HT-29 (cell line): Measurements from ENCODE around the gene MED14. TPM values are rescaled to one million over a fixed set of nuclear protein-coding genes. Genes with fewer than 3 reads are reported as not detected.
A peak's percentile ranks its signal among the peaks of the same experiment; 100 is the strongest.

Experiments
- DNase-seq: peaks from one replicate; pipeline ENCODE4 v3.0.0-alpha.2; 2015; ENCODE audit warnings: low spot score
- total RNA-seq: library from RNA; depleted of rRNA; stranded (reverse); fragments of >200 nt; shearing (Covaris generic); gene quantifications from 2 replicates; pipeline ENCODE4 v1.2.3, GENCODE V29; 2014

MED14 gene
- total RNA-seq, 1 experiment from 2014 or later: 12.8 TPM

GRCh38 chrX:40663880-40664630 lies 71.3 kb downstream of the MED14 start:
- DNase-seq: peak; percentile 3

- no peak for DNase-seq
Measured at GRCh38 chrX:40663078-40663740, 72.1 kb downstream of the MED14 start.

DNA sequence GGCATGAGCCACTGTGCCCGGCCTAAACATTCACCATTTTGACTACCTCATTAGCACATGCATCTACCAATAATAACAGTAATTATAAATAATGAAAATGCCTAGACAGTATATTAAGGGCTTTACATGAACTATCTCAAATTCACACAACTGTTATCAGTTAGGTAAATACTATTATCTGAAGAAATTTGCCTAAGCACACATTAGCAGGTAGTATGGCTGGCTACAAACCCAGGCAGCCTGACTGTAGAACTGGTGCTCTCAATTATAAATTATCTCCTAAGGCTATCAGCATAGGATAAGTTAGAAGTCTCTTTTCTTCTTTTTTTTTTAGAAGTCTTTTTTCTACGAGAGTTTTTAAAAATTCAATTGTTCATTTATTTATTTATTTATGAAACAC lies 73.9 kb downstream of the MED14 start:
- no peak for DNase-seq

GRCh38 chrX:40660381-40660780 lies 75.0 kb downstream of the MED14 start:
- DNase-seq: no peak

DNA sequence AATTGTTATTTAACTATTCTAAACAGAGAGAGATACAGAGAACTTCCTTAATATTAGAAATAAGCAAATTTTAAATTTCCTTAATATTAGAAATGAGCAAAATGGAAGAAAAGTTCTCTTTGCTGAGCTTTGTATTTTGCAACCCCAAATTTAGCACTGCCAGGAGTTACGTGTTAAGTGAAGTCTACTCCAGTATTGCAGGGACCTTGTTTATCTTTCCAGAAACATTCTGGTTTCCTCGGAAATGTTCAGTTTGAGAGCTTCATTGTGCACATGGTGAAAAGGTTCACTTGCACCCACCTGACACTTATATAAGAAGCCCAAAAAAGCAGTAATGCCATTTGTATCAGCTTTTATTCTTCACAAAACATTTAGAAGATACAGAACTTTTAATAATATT lies 81.8 kb downstream of the MED14 start:
- no peak for DNase-seq

DNA sequence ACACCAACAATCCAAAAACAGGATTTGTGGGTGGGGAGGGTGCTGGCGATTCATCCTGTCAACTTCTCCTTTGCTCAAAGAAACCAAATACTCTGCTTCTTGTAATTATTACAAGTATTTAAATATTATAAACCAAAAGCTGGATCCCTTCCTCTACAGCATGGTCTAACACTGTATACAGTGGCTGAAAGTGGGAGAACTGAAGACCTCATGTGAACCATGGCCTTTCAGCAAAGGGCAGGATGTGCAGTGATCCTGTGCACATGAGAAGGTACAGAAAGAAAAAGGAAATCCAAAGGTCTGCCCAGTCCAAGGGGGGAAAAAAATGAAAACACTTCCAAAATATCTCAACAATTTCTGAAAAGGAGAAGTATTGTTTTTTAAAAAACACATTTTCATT lies 82.7 kb downstream of the MED14 start:
- DNase-seq: no peak

- peak; percentile 77 for DNase-seq
Measured at GRCh38 chrX:40651620-40652223, 83.6 kb downstream of the MED14 start.

DNA sequence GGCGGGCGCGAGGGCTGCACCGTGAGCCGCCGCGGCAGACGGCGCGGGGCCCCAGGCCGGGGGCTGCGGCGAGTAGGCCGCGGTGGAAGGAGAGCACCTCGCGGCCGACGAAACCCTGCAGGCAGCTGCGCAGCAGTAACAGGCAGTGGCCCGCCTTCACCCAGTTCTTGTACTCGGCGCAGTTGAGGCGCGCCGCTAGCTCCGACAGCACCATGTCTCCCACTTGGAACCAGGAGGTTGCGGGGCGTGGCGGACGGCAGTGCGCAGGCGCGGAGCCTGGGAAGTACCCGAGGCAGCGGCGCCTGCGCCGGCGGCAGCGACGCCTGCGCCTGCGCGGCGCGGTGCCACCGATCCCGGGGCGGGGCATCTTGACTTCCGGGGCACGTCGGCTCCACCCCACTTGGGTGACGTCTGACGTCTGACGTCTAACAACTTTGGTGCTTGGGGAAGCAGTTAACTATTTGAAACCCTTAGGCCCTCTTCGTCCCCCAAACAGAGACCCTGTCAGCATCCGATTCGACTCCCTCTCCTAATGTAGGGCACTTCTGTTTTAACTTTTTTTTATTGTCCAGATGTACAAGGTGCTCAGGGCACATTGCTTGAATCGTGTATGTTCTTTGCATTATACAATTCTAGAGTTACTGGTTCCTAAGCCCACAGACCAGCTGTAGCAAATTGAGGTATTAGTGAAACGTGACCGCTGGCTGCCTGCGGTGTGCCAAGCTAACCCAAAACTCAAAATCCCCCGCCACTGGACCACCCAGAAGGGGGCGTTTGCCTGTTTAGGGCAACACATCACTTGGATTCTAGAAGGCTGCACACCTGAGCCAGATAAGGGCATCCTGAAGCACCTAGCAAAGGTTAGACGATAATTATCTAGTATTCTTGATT lies 87.8 kb downstream of the MED14 start, which contains the start of gene CXorf38:
Gene CXorf38, minus strand, starts transcription at position 255 of the 891 bp plus-strand sequence. Its CDS starts 41 bp downstream, at position 214.
- peak; percentile 89 for DNase-seq

GRCh38 chrX:40646489-40647306 lies 88.6 kb downstream of the MED14 start:
- DNase-seq: peak; percentile 36

DNA sequence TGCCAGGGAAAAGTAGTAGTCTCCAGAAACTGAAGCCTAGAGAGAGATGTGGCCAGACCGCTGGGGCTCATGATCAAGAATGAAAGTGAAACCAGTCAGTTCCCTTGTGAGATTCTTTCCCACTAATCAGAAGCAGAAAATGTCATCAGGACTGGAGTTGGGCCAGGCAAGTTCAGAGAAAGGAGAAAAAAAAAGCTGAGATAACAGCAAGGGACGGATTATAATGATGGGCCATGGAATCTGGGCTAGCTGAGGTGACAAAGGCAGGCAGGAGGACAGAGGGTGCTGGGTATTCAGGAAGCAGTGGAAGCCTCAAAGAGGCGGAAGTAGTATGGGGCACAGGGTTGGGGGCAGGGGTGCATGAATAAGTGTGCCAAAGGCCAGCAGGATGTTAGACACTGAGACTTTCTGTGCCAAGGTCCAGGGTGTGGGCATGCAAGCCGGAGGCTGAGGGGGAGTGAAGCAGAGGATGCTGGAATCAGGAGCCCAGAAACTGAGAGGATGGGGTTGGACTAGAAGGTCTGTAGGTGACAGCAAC lies 90.5 kb downstream of the MED14 start:
- peak; percentile 48 for DNase-seq

- no peak for DNase-seq
Measured at GRCh38 chrX:40644176-40644575, 91.2 kb downstream of the MED14 start.

GRCh38 chrX:40637687-40638086 lies 97.7 kb downstream of the MED14 start:
- DNase-seq: no peak

DNA sequence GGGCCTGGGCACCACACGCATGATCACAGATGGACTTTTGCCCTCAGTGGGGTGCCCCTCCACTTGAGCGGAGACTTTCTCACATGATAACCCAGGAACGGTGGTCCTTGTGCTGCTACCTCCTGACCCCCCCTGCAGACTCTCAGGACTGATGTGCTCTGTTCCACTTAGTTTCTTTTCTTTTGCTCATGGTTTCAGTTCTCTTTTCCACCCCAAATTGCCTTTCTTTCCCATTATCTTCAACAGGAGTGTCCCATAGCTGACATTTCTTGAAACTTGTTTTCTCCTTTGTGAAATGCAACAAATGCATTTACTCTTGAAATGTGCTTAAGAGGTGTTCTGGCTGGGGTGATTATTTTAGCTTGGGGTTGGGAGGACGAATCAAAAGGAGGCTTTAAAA lies 103.1 kb downstream of the MED14 start:
- no peak for DNase-seq

DNA sequence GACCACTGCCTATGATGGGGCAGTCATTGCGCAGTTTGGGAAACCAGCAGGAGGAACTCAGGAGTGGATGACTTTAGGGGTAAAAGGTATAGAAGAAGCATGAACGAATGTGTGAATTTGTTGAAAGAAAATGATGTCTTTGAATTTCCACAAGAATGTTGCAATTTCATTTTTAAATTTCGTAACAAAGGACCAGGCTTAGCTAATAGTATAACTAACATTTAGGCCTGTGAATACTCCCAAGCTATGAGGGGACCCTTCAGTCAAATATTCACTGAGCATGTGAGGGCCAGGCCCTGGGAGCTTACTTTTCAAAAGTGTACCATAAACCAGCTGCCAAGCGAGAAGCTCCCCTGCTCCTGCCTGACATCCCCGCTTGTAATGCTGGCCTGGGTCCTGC lies 106.8 kb downstream of the MED14 start:
- DNase-seq: no peak

GRCh38 chrX:40625294-40625693 lies 110.0 kb downstream of the MED14 start:
- no peak for DNase-seq

DNA sequence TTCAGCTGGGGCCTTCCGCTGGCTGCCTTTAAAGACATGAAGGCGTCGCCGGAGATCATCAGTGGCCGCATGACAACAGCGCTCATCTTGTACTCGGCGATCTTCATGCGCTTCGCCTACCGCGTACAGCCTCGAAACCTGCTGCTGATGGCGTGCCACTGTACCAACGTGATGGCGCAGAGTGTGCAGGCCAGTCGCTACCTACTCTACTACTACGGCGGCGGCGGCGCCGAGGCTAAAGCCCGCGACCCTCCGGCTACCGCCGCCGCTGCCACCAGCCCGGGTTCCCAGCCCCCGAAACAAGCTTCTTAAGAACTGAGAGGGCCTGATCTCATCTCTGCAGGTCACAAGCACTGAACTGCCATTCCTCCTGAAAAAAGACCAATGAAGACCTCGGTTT lies 111.7 kb downstream of the MED14 start:
- DNase-seq: no peak

DNA sequence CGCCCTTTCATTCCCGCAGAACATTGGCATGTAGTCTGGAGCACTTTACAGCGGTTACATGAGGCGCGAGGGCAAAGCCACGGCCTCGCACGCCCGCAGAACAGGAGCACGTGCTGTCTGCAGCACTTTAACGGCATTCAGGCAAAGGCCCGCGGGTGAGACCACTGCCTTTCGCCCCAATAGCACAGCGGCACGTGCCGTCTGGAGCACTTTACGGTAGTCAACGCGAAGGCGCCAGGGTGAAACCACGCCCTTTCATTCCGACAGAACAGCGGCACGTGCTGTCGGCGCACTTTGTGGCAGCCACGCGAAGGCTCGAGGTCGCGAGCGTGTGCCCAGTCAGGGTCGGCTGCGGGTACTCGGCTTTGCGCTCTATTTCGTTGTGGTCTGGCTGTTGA lies 112.2 kb downstream of the MED14 start, which contains the start of gene MPC1L:
Gene MPC1L, plus strand, starts transcription at position 290 of the 398 bp plus-strand sequence. CDS start 138 bp downstream, outside the sequence.
- DNase-seq: no peak

- no peak for DNase-seq
Measured at GRCh38 chrX:40622479-40623138, 112.7 kb downstream of the MED14 start.

DNA sequence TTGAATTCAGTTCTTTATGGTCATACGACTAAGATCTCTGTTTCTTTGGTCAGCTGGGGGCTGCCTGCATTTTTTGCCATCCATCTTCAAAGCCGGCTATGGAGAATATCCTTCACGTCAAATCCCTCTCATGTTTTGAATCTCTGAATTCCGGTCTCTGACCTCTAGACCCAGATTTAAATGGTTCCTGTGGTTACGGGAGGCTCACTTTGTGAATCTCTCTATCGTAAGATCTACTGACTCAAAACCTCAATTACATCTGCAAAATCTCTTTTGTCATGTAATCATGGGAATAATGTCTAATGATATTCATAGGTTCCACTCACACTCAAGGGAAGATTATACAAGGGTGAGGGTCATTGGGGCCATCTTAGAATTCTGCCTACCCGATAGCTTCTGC lies 117.8 kb downstream of the MED14 start:
- DNase-seq: no peak

DNA sequence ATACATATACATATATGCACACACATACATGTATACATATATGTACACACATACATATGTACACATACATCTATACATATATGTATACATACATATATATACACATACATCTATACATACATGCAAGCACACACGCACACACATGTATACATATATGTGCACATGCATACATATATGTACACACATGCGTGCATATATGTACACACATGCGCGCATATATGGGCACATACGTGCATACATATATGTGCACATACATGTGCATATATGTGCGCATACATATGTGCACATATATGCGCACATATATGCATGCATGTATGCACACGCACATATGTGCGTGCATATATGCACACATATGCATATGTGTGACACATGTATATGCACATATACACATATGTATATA lies 119.4 kb downstream of the MED14 start:
- no peak for DNase-seq
